GM12892 (cell line): ENCODE results near the gene CAPN12.

ENCODE experiments used
- POLR2A ChIP-seq: IDR thresholded peaks from 2 replicates; pipeline ENCODE4 v1.6.1; 2011; ENCODE audit warnings: low read depth, low read length, control low read depth
- POLR2AphosphoS5 ChIP-seq: IDR thresholded peaks from 2 replicates; pipeline ENCODE4 v1.6.1; 2011; ENCODE audit warnings: low read depth, low read length, control low read depth
- TAF1 ChIP-seq: IDR thresholded peaks from 2 replicates; pipeline ENCODE4 v1.6.1; 2011; ENCODE audit warnings: low read depth, mild to moderate bottlenecking, control low read depth, low read length, borderline replicate concordance

- TF ChIP-seq TAF1 (no peak), POLR2A (no peak), POLR2AphosphoS5 (no peak)
Measured at GRCh38 chr19:38793671-38794070, 49.4 kb upstream of the CAPN12 start.
